Sigmoid colon (tissue), 7 donors: ENCODE measurements around the gene CCT5. TPM values are rescaled to one million over a fixed set of nuclear protein-coding genes. Genes with fewer than 3 reads are reported as not detected.
A peak's percentile ranks its signal among the peaks of the same experiment; 100 is the strongest.
"Not testable (repeated sequence)": the region's sequence is repeated elsewhere in the genome, so short reads cannot be mapped to it uniquely, and the experiment has no call there.

Experiments
- DNase-seq: peaks from one replicate; pipeline ENCODE4 v3.0.0-alpha.2; 2019
- H3K27ac ChIP-seq, 4 donors: fragments of 200-600 bp; sonication (generic); one replicate each; pipeline ENCODE4 v1.5.1; 2016 to 2019; ENCODE audit warnings: mild to moderate bottlenecking in 1 of 4
- H3K27me3 ChIP-seq, 3 donors: fragments of 200-600 bp; sonication (generic); one replicate each; pipeline ENCODE4 v1.5.1; 2019; ENCODE audit warnings: mild to moderate bottlenecking in 1 of 3
- H3K36me3 ChIP-seq, 4 donors: fragments of 200-600 bp; sonication (generic); one replicate each; pipeline ENCODE4 v1.5.1; 2016 to 2019
- H3K4me1 ChIP-seq, 4 donors: fragments of 200-600 bp; sonication (generic); one replicate each; pipeline ENCODE4 v1.5.1; 2017 to 2019
- H3K4me3 ChIP-seq, 4 donors: fragments of 200-600 bp; sonication (generic); one replicate each; pipeline ENCODE4 v1.5.1; 2017 to 2019; ENCODE audit warnings: mild to moderate bottlenecking in 2 of 4, moderate library complexity in 1 of 4
- H3K9me3 ChIP-seq, 4 donors: fragments of 200-600 bp in 3 of 4; sonication (generic) in 3 of 4; one replicate each; pipeline versions ENCODE4 v1.5.1 to v1.6.1; 2013 to 2019
- EP300 ChIP-seq, 4 donors: sonication (generic); formaldehyde crosslinking; IDR thresholded peaks; one replicate each; pipeline ENCODE4 v1.6.1; 2017; ENCODE audit warnings: antibody characterized with exemption in 4 of 4
- POLR2A ChIP-seq, 2 donors: fragments of 450-650 bp; IDR thresholded peaks; one replicate each; pipeline ENCODE4 v1.6.1; 2016; ENCODE audit warnings: antibody characterized with exemption in 2 of 2, mild to moderate bottlenecking in 2 of 2, moderate library complexity in 2 of 2
- POLR2AphosphoS5 ChIP-seq, 4 donors: sonication (generic); formaldehyde crosslinking; IDR thresholded peaks; one replicate each; pipeline ENCODE4 v1.6.1; 2017; ENCODE audit warnings: antibody characterized with exemption in 4 of 4
- WGBS, 2 donors: extraction: QIAGEN DNeasy Blood & Tissue Kit; methylation state at CpG; one replicate each; pipeline ENCODE4 v1.1.7; 2013; 5-methylcytosine and 5-hydroxymethylcytosine counted together
- intact Hi-C: fragments of 100-400 bp; cut with DNase I; formaldehyde crosslinking; loops from one replicate; pipeline ENCODE4 v1.15.1; 2023
- polyA plus RNA-seq, 3 donors: library from polyadenylated mRNA; stranded (reverse); fragments of 200-250 nt; gene quantifications; one replicate each; pipeline ENCODE4 v1.2.3, GENCODE V29; 2013
- total RNA-seq, 4 donors: library from RNA; depleted of rRNA; stranded (reverse); fragments of >200 nt; gene quantifications; one replicate each; pipeline ENCODE4 v1.1.0, GENCODE V29; 2016
- TF ChIP-seq, protein P1 (sequence below), 4 experiments: fragments of 450-650 bp in 3 of 4; fragments of 200-600 bp in 1 of 4; IDR thresholded peaks; one replicate each; pipeline ENCODE4 v1.5.1; 2016 to 2019; ENCODE audit warnings: antibody characterized with exemption in 4 of 4, mild to moderate bottlenecking in 3 of 4, moderate library complexity in 2 of 4
- donor health status: healthy with polysubstance abuse.
- donor health status: Bipolar disorder and iron deficiency.
- donor health status: healthy.

The CCT5 gene
- total and polyA plus RNA-seq, 7 donors, result 63.4 to 198 (median 122) TPM

GRCh38 chr5:10279328-10279727 is 29.2 kb downstream of the CCT5 start:
- WGBS, 2 donors, result 92% methylated on average over 4 of the region's 4 CpGs
- Histone ChIP-seq H3K4me1 (no peaks in the 10 kb centered on the region), H3K4me3 (no peak overlapping the region), H3K9me3 (no peaks in the 10 kb centered on the region), H3K27ac (no peak overlapping the region), H3K36me3 (peaks cover 0 to 7% (median 0%) of the 10 kb centered on the region in 4 donors), H3K27me3 (no peaks in the 10 kb centered on the region)
- DNase-seq, result no peak
- intact Hi-C loops, result no loop called here
- TF ChIP-seq POLR2A (IDR thresholded peaks at IDR 0.05), result no peak
- TF ChIP-seq, protein P1, sequence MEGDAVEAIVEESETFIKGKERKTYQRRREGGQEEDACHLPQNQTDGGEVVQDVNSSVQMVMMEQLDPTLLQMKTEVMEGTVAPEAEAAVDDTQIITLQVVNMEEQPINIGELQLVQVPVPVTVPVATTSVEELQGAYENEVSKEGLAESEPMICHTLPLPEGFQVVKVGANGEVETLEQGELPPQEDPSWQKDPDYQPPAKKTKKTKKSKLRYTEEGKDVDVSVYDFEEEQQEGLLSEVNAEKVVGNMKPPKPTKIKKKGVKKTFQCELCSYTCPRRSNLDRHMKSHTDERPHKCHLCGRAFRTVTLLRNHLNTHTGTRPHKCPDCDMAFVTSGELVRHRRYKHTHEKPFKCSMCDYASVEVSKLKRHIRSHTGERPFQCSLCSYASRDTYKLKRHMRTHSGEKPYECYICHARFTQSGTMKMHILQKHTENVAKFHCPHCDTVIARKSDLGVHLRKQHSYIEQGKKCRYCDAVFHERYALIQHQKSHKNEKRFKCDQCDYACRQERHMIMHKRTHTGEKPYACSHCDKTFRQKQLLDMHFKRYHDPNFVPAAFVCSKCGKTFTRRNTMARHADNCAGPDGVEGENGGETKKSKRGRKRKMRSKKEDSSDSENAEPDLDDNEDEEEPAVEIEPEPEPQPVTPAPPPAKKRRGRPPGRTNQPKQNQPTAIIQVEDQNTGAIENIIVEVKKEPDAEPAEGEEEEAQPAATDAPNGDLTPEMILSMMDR (IDR thresholded peaks at IDR 0.05), result no peak
- TF ChIP-seq POLR2AphosphoS5 (IDR thresholded peaks at IDR 0.05), result no peak
- no peak for TF ChIP-seq EP300 (IDR thresholded peaks at IDR 0.05)

GRCh38 chr5:10279925-10280720 is 30.0 kb downstream of the CCT5 start:
- TF ChIP-seq POLR2AphosphoS5 (IDR thresholded peaks at IDR 0.05), result no peak
- TF ChIP-seq, protein P1 (IDR thresholded peaks at IDR 0.05), result no peak
- TF ChIP-seq POLR2A (IDR thresholded peaks at IDR 0.05), result no peak
- TF ChIP-seq EP300 (IDR thresholded peaks at IDR 0.05), result no peak
- DNase-seq, result no peak

DNA sequence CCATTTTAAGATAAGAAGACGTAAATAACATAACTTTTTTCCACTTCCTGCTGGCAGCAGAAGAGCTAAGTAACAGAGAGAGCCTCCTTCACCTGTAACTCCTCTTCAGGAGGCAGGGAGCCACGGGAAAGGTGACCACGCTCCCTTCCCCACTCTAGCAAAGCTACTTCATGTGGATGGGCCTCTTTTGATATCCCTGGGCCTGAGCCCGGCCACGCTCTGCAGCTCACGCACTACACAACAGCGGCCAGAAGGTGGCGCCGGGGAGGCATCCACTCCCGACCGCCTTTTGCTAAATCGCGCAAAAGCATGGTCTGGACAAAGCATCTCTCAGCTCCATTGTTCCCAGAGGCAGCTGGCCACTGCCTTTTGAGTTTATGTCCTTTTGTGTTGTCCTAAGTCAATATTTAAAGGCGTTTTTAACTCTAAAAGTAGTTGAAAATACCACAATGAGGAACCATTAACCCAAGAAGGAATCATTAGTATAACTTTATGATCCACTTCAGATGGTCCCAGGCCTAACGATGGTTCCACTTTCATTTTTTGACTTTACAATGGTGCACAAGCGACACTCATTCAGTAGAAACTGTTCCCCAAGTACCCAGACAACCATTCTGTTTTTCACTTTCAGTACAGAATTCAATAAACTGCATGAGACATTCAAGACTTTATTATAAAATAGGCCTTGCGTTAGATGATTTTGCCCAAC is 34.0 kb downstream of the CCT5 start:
- peaks cover 0 to under 1% (median 0%) of the 10 kb centered on the region in 4 donors for H3K4me1 ChIP-seq
- peaks cover 0 to 28% (median 0%) of the 10 kb centered on the region in 4 donors for H3K36me3 ChIP-seq
- H3K27ac ChIP-seq, result no peak overlapping the region
- intact Hi-C loops, result loop anchor here (1.0 to 10.0 kb wide), 3 partner anchors 51 to 343 kb away; no protein-coding TSS in a partner anchor
- H3K9me3 ChIP-seq, result no peaks in the 10 kb centered on the region
- TF ChIP-seq POLR2AphosphoS5 (IDR thresholded peaks at IDR 0.05) (peak in 3 of 4 donors; percentile 10 to 39 (median 13)), EP300 (IDR thresholded peaks at IDR 0.05) (no peak)
- TF ChIP-seq, protein P1 (IDR thresholded peaks at IDR 0.05), result peak; percentile 85 to 90 (median 86)
- H3K4me3 ChIP-seq, result no peak overlapping the region
- WGBS, 2 donors, result 11 to 20% methylated on average over 17 of the region's 17 CpGs
- no peaks in the 10 kb centered on the region for H3K27me3 ChIP-seq
- DNase-seq, result peak; percentile 89

More at GRCh38 chr5:10279925-10280720, 30.0 kb downstream of the CCT5 start:
- intact Hi-C loops, result loop anchor here (5.0 to 10.0 kb wide), 2 partner anchors 55 to 92 kb away; no protein-coding TSS in a partner anchor
- WGBS, 2 donors, result 86 to 95% methylated on average over 7 of the region's 7 CpGs
- H3K4me3 ChIP-seq, result no peak overlapping the region
- no peaks in the 10 kb centered on the region for H3K27me3 ChIP-seq
- H3K27ac ChIP-seq, result no peak overlapping the region
- no peaks in the 10 kb centered on the region for H3K9me3 ChIP-seq
- H3K4me1 ChIP-seq, result no peaks in the 10 kb centered on the region
- peaks cover 0 to 7% (median 0%) of the 10 kb centered on the region in 4 donors for H3K36me3 ChIP-seq

DNA sequence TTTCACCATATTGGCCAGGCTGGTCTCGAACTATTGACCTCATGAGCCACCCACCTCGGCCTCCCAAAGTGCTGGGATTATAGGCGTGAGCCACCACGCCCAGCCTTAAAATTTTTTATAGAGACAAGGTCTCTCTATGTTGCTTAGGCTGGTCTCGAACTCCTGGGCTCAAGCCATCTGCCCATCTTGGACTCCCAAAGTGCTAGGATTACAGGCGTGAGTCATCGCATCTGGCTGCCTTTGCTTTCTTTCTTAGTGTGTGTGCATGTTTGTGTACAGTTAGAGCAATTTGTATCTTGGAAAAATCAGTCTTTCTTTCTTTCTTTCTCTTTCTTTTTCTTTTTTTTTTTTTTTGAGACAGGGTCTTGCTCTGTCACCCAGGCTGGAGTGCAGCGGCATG is 35.3 kb downstream of the CCT5 start:
- intact Hi-C loops, result loop anchor here (10.0 kb wide), 1 partner anchor 49 kb away; no protein-coding TSS in a partner anchor
- not testable (repeated sequence) for H3K9me3 ChIP-seq, H3K4me1 ChIP-seq, H3K27ac ChIP-seq, H3K4me3 ChIP-seq, H3K27me3 ChIP-seq, DNase-seq
- 51 to 81% methylated on average over 8 of the region's 8 CpGs for WGBS, 2 donors
- H3K36me3 ChIP-seq, result peaks cover 0 to 34% (median 0%) of the 10 kb centered on the region in 4 donors
